Common myeloid progenitor, CD34-positive (primary cell): ENCODE data around the gene ACSBG1.

Experiments
- CTCF ChIA-PET: fragments of 350-600 bp; sonication (Branson Sonifier 250); formaldehyde crosslinking; loops from one replicate; lab custom pipeline; 2021; ENCODE audit warnings: antibody characterized with exemption; lab: Charles Lee
- POLR2A ChIA-PET: fragments of 350-600 bp; sonication (Branson Sonifier 250); formaldehyde crosslinking; loops from one replicate; lab custom pipeline; 2021; ENCODE audit warnings: antibody characterized with exemption; lab: Charles Lee
- DNase-seq, 3 donors: peaks; one replicate each; pipeline versions ENCODE4 v3.0.0 to v3.0.0-alpha.2; 2013
- H3K27ac ChIP-seq, 2 experiments: 1 replicate in 1 of 2; 2 replicates in 1 of 2; pipeline ENCODE4 v1.7.0; 2013; ENCODE audit warnings: inconsistent platforms in 2 of 2, low read length in 2 of 2, mild to moderate bottlenecking in 2 of 2, low read depth in 1 of 2, moderate library complexity in 1 of 2; ENCODE audit not compliant: severe bottlenecking in 2 of 2, insufficient read depth in 1 of 2, poor library complexity in 1 of 2
- H3K27me3 ChIP-seq, 5 experiments: replicated peaks in 2 of 5; 1 replicate in 3 of 5; 2 replicates in 2 of 5; pipeline versions ENCODE4 v1.6.1 to v1.7.0; 2013; ENCODE audit warnings: low read length in 4 of 5, mild to moderate bottlenecking in 2 of 5, moderate library complexity in 2 of 5, inconsistent platforms in 1 of 5; ENCODE audit not compliant: insufficient read depth in 5 of 5, control insufficient read depth in 4 of 5
- H3K36me3 ChIP-seq, 4 experiments: 1 replicate in 2 of 4; 2 replicates in 2 of 4; pipeline versions ENCODE4 v1.6.1 to v1.7.0; 2013; ENCODE audit warnings: low read length in 3 of 4, control low read depth in 1 of 4, mild to moderate bottlenecking in 1 of 4; ENCODE audit not compliant: control insufficient read depth in 4 of 4, insufficient read depth in 4 of 4
- H3K4me1 ChIP-seq, 4 experiments: 1 replicate in 3 of 4; 2 replicates in 1 of 4; pipeline versions ENCODE4 v1.6.1 to v1.7.1; 2013; ENCODE audit warnings: low read length in 3 of 4, mild to moderate bottlenecking in 3 of 4, control low read depth in 1 of 4, inconsistent platforms in 1 of 4, moderate library complexity in 1 of 4; ENCODE audit not compliant: control insufficient read depth in 4 of 4, insufficient read depth in 4 of 4; ENCODE audit errors: control extremely low read depth in 1 of 4
- H3K4me3 ChIP-seq, 7 experiments: 1 replicate in 4 of 7; 2 replicates in 3 of 7; pipeline versions ENCODE4 v1.5.1 to v1.7.0; 2013; ENCODE audit warnings: mild to moderate bottlenecking in 7 of 7, low read length in 6 of 7, moderate library complexity in 6 of 7, inconsistent platforms in 2 of 7, low read depth in 2 of 7, control low read depth in 1 of 7; ENCODE audit not compliant: insufficient read depth in 4 of 7, control insufficient read depth in 1 of 7; ENCODE audit errors: extremely low read depth in 1 of 7
- H3K9me3 ChIP-seq, 5 experiments: 1 replicate in 4 of 5; 2 replicates in 1 of 5; pipeline versions ENCODE4 v1.6.1 to v1.7.1; 2013; ENCODE audit warnings: low read length in 4 of 5, mild to moderate bottlenecking in 2 of 5, inconsistent platforms in 1 of 5, low read depth in 1 of 5, moderate library complexity in 1 of 5; ENCODE audit not compliant: control insufficient read depth in 4 of 5, insufficient read depth in 2 of 5; ENCODE audit errors: control extremely low read depth in 1 of 5
- WGBS: methylation state at CpG from one replicate; pipeline ENCODE4 v1.1.5; 2013; ENCODE audit not compliant: insufficient coverage; 5-methylcytosine and 5-hydroxymethylcytosine counted together

The ACSBG1 gene

GRCh38 chr15:78204351-78205309 lies 29.7 kb downstream of the ACSBG1 start:
- 94% methylated on average over 15 of the region's 17 CpGs for WGBS
- CTCF ChIA-PET, result interaction anchor here (0.8 to 4.7 kb wide), 5 partner anchors 10 to 93 kb away, joined by 3 to 24 read pairs (median 6); no protein-coding TSS in a partner anchor
- Histone ChIP-seq H3K36me3 (no peaks in the 10 kb centered on the region), H3K27ac (no peak overlapping the region), H3K27me3 (no peaks in the 10 kb centered on the region), H3K9me3 (no peaks in the 10 kb centered on the region), H3K4me3 (no peak overlapping the region), H3K4me1 (peaks cover 0 to 13% (median 5%) of the 10 kb centered on the region in 4 experiments)
- POLR2A ChIA-PET, result no interaction called here
- DNase-seq, result no peak

GRCh38 chr15:78203346-78204225 lies 30.8 kb downstream of the ACSBG1 start:
- peak in 1 of 3 donors; percentile 18 for DNase-seq
- POLR2A ChIA-PET, result no interaction called here
- 89% methylated on average over 8 of the region's 14 CpGs for WGBS
- CTCF ChIA-PET, result interaction anchor here (1.8 to 4.7 kb wide), 3 partner anchors 9 to 92 kb away, joined by 6 to 24 read pairs (median 17); no protein-coding TSS in a partner anchor
- H3K9me3 ChIP-seq, result no peaks in the 10 kb centered on the region
- peaks cover 0 to 13% (median 5%) of the 10 kb centered on the region in 4 experiments for H3K4me1 ChIP-seq
- H3K36me3 ChIP-seq, result no peaks in the 10 kb centered on the region
- no peak overlapping the region for H3K27ac ChIP-seq
- H3K27me3 ChIP-seq, result no peaks in the 10 kb centered on the region
- no peak overlapping the region for H3K4me3 ChIP-seq

- no peaks in the 10 kb centered on the region for H3K27me3 ChIP-seq
- ChIA-PET CTCF (interaction anchor here (0.6 to 4.7 kb wide), 6 partner anchors 12 to 93 kb away, joined by 3 to 17 read pairs (median 3); no protein-coding TSS in a partner anchor), POLR2A (no interaction called here)
- H3K4me3 ChIP-seq, result no peak overlapping the region
- DNase-seq, result no peak
- no peak overlapping the region for H3K27ac ChIP-seq
- peaks cover 0 to 13% (median 5%) of the 10 kb centered on the region in 4 experiments for H3K4me1 ChIP-seq
- H3K36me3 ChIP-seq, result no peaks in the 10 kb centered on the region
- H3K9me3 ChIP-seq, result no peaks in the 10 kb centered on the region
- WGBS, result 83% methylated on average over 8 of the region's 10 CpGs
Observed at GRCh38 chr15:78201281-78202190, 32.8 kb downstream of the ACSBG1 start.

GRCh38 chr15:78200276-78200930 lies 34.0 kb downstream of the ACSBG1 start:
- Histone ChIP-seq H3K4me1 (peaks cover 0 to 13% (median 5%) of the 10 kb centered on the region in 4 experiments), H3K36me3 (no peaks in the 10 kb centered on the region), H3K9me3 (no peaks in the 10 kb centered on the region), H3K27ac (no peak overlapping the region), H3K4me3 (no peak overlapping the region), H3K27me3 (no peaks in the 10 kb centered on the region)
- WGBS, result 98% methylated on average over 8 of the region's 10 CpGs
- DNase-seq, result no peak
- POLR2A ChIA-PET, result no interaction called here
- CTCF ChIA-PET, result interaction anchor here (0.8 to 4.7 kb wide), 4 partner anchors 21 to 89 kb away, joined by 3 to 17 read pairs (median 5); no protein-coding TSS in a partner anchor

- Histone ChIP-seq H3K36me3 (no peaks in the 10 kb centered on the region), H3K4me3 (no peak overlapping the region), H3K4me1 (no peaks in the 10 kb centered on the region), H3K27ac (no peak overlapping the region), H3K27me3 (peaks cover 0 to 2% (median 0%) of the 10 kb centered on the region in 5 experiments), H3K9me3 (no peaks in the 10 kb centered on the region)
- POLR2A ChIA-PET, result no interaction called here
- DNase-seq, result no peak
- CTCF ChIA-PET, result interaction anchor here (1.0 to 2.6 kb wide), 4 partner anchors 13 to 103 kb away, joined by 3 to 8 read pairs (median 4); partner anchors contain the start of gene CIB2
- WGBS, result 92% methylated on average over 4 of the region's 7 CpGs
Observed at GRCh38 chr15:78197632-78198031, 36.7 kb downstream of the ACSBG1 start.
